OCI-LY1 (cell line): ENCODE measurements around the gene ZBTB48.

Experiments used
- H2AFZ ChIP-seq: fragments of 200-600 bp; sonication (generic), shearing (Covaris generic); 2 replicates; pipeline ENCODE4 v1.6.0; 2014; ENCODE audit warnings: antibody characterized with exemption, mild to moderate bottlenecking, low read length
- H3F3A ChIP-seq: fragments of 200-600 bp; sonication (generic), shearing (Covaris generic); 2 replicates; pipeline ENCODE4 v1.6.0; 2014; ENCODE audit warnings: mild to moderate bottlenecking, antibody characterized with exemption, low read length, moderate library complexity; ENCODE audit not compliant: insufficient read depth
- H3K27ac ChIP-seq: fragments of 200-600 bp; sonication (generic); 2 replicates; pipeline ENCODE4 v1.5.1; 2014; ENCODE audit warnings: low read length, mixed run types, mild to moderate bottlenecking, low read depth; ENCODE audit not compliant: poor library complexity, severe bottlenecking
- H3K27me3 ChIP-seq: fragments of 200-600 bp; sonication (generic); 2 replicates; pipeline ENCODE4 v1.6.0; 2014; ENCODE audit warnings: antibody characterized with exemption, mild to moderate bottlenecking, low read length, moderate library complexity; ENCODE audit not compliant: insufficient read depth
- H3K36me3 ChIP-seq: fragments of 200-600 bp; sonication (generic); 2 replicates; pipeline ENCODE4 v1.6.1; 2014; ENCODE audit warnings: mild to moderate bottlenecking, antibody characterized with exemption, low read length, moderate library complexity, mixed read lengths; ENCODE audit not compliant: insufficient read depth
- H3K4me1 ChIP-seq: fragments of 200-600 bp; sonication (generic); 2 replicates; pipeline ENCODE4 v1.5.1; 2014; ENCODE audit warnings: mild to moderate bottlenecking, low read length, moderate library complexity; ENCODE audit not compliant: insufficient read depth, severe bottlenecking
- H3K4me2 ChIP-seq: fragments of 200-600 bp; sonication (generic), shearing (Covaris generic); 2 replicates; pipeline ENCODE4 v1.6.1; 2014; ENCODE audit warnings: low read length
- H3K4me3 ChIP-seq: fragments of 200-600 bp; sonication (generic); 2 replicates; pipeline ENCODE4 v1.5.1; 2014; ENCODE audit warnings: low read length, low read depth, mild to moderate bottlenecking, mixed read lengths; ENCODE audit not compliant: poor library complexity, severe bottlenecking
- H3K79me2 ChIP-seq: fragments of 200-600 bp; shearing (Covaris generic); 2 replicates; pipeline ENCODE4 v1.6.1; 2016; ENCODE audit warnings: mixed run types, low read length, mixed read lengths; ENCODE audit not compliant: insufficient read depth
- H3K9ac ChIP-seq: fragments of 200-600 bp; sonication (generic), shearing (Covaris generic); 2 replicates; pipeline ENCODE4 v1.6.1; 2014; ENCODE audit warnings: mild to moderate bottlenecking, low read length, mixed read lengths
- H3K9me2 ChIP-seq: fragments of 200-600 bp; sonication (generic), shearing (Covaris generic); 2 replicates; pipeline ENCODE4 v1.6.1; 2014; ENCODE audit warnings: low read depth, mild to moderate bottlenecking, low read length, mixed read lengths
- H3K9me3 ChIP-seq: fragments of 200-600 bp; shearing (Covaris generic); 2 replicates; pipeline ENCODE4 v1.6.1; 2014; ENCODE audit warnings: low read length, mixed read lengths
- H4K20me1 ChIP-seq: fragments of 200-600 bp; sonication (generic), shearing (Covaris generic); 2 replicates; pipeline ENCODE4 v1.6.0; 2016; ENCODE audit warnings: mild to moderate bottlenecking, low read length; ENCODE audit not compliant: insufficient read depth
- EZH2 ChIP-seq: fragments of 200-600 bp; sonication (generic), shearing (Covaris generic); IDR thresholded peaks from 2 replicates; pipeline ENCODE4 v1.8.0; 2017; ENCODE audit warnings: borderline replicate concordance, mixed run types, mild to moderate bottlenecking, antibody characterized with exemption, low read length, moderate library complexity, mixed read lengths
- TF ChIP-seq, protein P1 (sequence below): fragments of 200-600 bp; sonication (generic), shearing (Covaris generic); IDR thresholded peaks from 2 replicates; pipeline ENCODE4 v1.5.1; 2017; ENCODE audit warnings: mild to moderate bottlenecking, antibody characterized with exemption, low read length, moderate library complexity, mixed read lengths

The ZBTB48 gene

DNA sequence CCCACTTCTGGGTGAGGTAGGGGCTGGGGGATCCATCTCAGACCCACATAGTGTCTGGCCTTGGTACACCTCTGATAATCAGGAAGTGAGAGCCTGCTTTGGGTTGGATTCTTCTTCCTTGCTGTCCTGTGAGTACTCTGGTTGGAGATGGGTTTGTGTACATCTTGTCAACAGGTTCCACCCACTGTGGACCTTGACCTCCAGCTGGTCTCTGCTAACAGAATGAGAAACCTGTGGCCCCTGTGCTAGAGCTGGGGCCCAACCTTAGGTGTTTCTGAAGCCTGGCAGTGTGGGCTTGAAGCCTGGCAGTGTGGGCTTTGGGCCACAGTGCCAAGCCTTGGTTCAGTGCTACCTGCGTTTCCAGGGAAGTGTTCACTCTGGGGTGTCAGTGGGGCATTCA, 2.6 kb downstream of the ZBTB48 start:
- TF ChIP-seq, protein P1, sequence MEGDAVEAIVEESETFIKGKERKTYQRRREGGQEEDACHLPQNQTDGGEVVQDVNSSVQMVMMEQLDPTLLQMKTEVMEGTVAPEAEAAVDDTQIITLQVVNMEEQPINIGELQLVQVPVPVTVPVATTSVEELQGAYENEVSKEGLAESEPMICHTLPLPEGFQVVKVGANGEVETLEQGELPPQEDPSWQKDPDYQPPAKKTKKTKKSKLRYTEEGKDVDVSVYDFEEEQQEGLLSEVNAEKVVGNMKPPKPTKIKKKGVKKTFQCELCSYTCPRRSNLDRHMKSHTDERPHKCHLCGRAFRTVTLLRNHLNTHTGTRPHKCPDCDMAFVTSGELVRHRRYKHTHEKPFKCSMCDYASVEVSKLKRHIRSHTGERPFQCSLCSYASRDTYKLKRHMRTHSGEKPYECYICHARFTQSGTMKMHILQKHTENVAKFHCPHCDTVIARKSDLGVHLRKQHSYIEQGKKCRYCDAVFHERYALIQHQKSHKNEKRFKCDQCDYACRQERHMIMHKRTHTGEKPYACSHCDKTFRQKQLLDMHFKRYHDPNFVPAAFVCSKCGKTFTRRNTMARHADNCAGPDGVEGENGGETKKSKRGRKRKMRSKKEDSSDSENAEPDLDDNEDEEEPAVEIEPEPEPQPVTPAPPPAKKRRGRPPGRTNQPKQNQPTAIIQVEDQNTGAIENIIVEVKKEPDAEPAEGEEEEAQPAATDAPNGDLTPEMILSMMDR: no peak
- TF ChIP-seq EZH2: no peak
- peaks cover 30% of the 10 kb centered on the region; the same call in 1 of the 2 replicates for H3K36me3 ChIP-seq
- H3K27ac ChIP-seq: peak overlapping the region; percentile 86
- H3K4me3 ChIP-seq: peak overlapping the region; percentile 76
- H3F3A ChIP-seq: no peaks in the 10 kb centered on the region
- peaks cover 80% of the 10 kb centered on the region for H3K4me1 ChIP-seq
- H3K9me2 ChIP-seq: no peaks in the 10 kb centered on the region
- no peak overlapping the region for H2AFZ ChIP-seq
- H4K20me1 ChIP-seq: no peaks in the 10 kb centered on the region
- H3K9ac ChIP-seq: peak overlapping the region; percentile 66
- H3K79me2 ChIP-seq: no peaks in the 10 kb centered on the region; the same call in 1 of the 2 replicates
- no peaks in the 10 kb centered on the region for H3K27me3 ChIP-seq
- no peaks in the 10 kb centered on the region for H3K9me3 ChIP-seq
- H3K4me2 ChIP-seq: peak overlapping the region; percentile 69

DNA sequence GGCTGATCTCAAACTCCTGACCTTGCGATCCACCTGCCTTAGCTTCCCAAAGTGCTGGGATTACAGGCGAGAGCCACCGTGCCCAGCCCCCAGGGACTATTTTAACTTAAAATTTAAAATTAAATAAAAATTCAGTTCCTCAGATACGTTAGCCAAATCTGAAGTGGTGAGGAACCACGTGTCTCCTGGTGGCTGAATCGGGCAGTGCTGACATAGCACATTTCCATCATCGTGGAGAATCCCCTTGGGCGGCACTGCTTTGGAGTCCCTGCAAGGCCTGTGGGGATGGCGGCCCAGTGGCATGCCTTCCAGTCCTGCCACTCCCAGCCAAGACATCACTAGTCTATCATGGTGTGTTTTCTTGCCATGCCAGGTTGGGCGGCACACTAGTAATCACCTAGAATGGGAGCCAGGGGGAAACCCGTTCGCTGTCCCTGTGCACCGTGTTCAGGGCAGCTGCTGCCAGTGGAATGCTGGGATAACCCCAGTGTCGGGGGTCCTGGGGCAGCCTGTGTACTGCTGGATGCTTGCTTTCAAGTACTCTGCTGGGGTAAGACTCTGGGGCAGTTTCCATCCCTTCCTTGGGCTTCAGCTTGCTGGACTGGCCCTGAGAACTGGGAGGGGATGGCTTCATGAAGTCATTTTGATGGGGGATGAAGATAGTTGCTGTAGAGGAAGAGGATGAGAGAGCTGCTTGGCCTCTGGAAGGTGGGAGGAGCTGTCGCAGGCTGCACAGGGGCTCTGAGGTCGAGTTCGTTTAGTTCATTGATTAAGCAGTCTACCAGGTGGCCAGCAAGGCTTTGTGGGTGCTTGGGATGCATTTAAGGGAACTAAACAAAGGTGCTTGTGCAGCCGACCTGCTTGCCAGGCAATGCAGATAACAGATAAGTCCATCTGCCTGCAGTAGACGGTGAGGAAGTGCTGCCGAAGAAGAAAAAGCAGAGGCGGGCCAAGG, 4.6 kb downstream of the ZBTB48 start:
- no peaks in the 10 kb centered on the region for H4K20me1 ChIP-seq
- H3K9me2 ChIP-seq: no peaks in the 10 kb centered on the region
- peak overlapping the region; percentile 42 for H3K4me3 ChIP-seq
- no peaks in the 10 kb centered on the region for H3F3A ChIP-seq
- peak overlapping the region; percentile 31; the same call in 1 of the 2 replicates for H3K9ac ChIP-seq
- H3K27ac ChIP-seq: peak overlapping the region; percentile 98
- H3K4me2 ChIP-seq: peak overlapping the region; percentile 59
- peaks cover 49% of the 10 kb centered on the region; the same call in 1 of the 2 replicates for H3K36me3 ChIP-seq
- H3K4me1 ChIP-seq: peaks cover 79% of the 10 kb centered on the region
- H3K27me3 ChIP-seq: no peaks in the 10 kb centered on the region
- H2AFZ ChIP-seq: no peak overlapping the region
- TF ChIP-seq, protein P1: no peak
- TF ChIP-seq EZH2: no peak
- H3K9me3 ChIP-seq: no peaks in the 10 kb centered on the region
- no peaks in the 10 kb centered on the region; the same call in 1 of the 2 replicates for H3K79me2 ChIP-seq

DNA sequence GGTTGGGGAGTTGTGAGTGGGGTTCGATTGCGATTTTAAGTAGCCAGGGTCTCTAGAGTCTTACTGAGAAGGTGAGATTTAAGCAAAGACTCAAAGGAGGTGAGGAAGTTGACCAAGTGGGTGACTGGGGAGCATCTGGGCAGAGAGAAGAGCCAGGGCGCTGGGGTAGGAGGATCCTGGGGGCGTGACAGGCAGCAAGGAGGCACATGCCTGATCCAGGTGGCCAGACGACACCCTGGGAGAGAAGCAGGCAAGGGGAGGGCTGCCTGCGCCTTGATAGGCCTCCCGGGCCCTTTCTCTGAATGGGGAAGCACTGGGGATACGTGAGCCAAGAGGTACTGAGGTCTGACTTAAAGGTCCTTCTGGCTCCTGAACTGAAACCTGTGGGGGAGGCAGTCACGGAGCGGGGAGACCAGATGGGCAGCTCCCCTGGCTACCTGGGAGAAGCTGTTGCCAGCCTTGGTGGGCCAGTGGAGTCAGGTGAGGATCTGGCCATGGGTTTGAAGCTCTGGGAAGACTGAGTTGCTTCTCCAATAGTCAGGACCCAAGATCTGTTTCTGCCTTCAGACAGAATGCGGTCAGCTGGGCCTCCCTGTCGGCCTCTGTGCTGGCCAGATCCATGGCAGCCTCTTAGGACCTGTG, 5.4 kb downstream of the ZBTB48 start:
- Histone ChIP-seq H3K4me2 (peak overlapping the region; percentile 59), H3K9me2 (no peaks in the 10 kb centered on the region), H3K4me3 (peak overlapping the region; percentile 42), H3K9ac (peak overlapping the region; percentile 31; the same call in 1 of the 2 replicates), H3K27ac (peak overlapping the region; percentile 98), H3K79me2 (no peaks in the 10 kb centered on the region; the same call in 1 of the 2 replicates), H3K27me3 (no peaks in the 10 kb centered on the region), H4K20me1 (no peaks in the 10 kb centered on the region), H3K36me3 (peaks cover 57% of the 10 kb centered on the region; the same call in 1 of the 2 replicates), H3F3A (no peaks in the 10 kb centered on the region), H2AFZ (no peak overlapping the region), H3K9me3 (no peaks in the 10 kb centered on the region), H3K4me1 (peaks cover 77% of the 10 kb centered on the region)
- TF ChIP-seq, protein P1: no peak
- TF ChIP-seq EZH2: no peak
